Measurements from ENCODE around the gene CTBP2. TPM values are rescaled to one million over a fixed set of nuclear protein-coding genes. Genes with fewer than 3 reads are reported as not detected.

CTBP2 gene
- total RNA-seq, 1 experiment from 2014 or later, result 191 TPM

DNA sequence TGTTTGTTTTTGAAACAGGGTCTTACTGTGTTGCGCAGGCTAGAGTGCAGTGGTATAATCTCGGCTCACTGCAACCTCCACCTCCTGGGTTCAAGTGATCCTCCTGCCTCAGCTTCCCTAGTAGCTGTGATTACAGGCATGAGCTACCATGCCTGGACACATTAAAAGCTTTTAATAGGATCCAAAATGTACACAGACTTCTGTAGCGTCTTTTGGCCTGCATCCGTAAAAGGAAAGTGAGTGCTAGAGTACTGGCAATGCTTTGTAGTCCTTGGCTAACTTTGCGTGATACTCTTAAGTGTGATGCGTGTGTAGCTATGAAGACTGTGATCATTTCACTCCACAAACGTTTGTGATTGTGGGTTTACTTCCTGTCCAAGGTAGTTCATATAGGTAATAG is 205.1 kb downstream of the CTBP2 start:
- ChIA-PET CTCF (no interaction called here), POLR2A (no interaction called here)
- no peak for ATAC-seq
- Mint-ChIP-seq H3K4me3 (no peak overlapping the region), H3K27me3 (ENCODE audit: low read depth) (no peaks in the 10 kb centered on the region), H3K4me1 (peaks cover 38% of the 10 kb centered on the region), H3K9me3 (no peaks in the 10 kb centered on the region), H3K36me3 (peaks cover 5% of the 10 kb centered on the region; the same call in 1 of the 2 replicates), H3K27ac (peak overlapping the region; percentile 43; the same call in 1 of the 2 replicates)
- DNase-seq (ENCODE audit: low spot score), result no peak
- TF ChIP-seq ZBTB21 (CRISPR knock-in tag; IDR thresholded peaks at IDR 0.05; ENCODE audit: borderline replicate concordance) (no peak), RORB (CRISPR knock-in tag; IDR thresholded peaks at IDR 0.05) (no peak), KAT7 (CRISPR knock-in tag; IDR thresholded peaks at IDR 0.05; ENCODE audit: borderline replicate concordance) (no peak), MXD4 (CRISPR knock-in tag; IDR thresholded peaks at IDR 0.05; ENCODE audit: borderline replicate concordance) (no peak), GABPB1 (CRISPR knock-in tag; IDR thresholded peaks at IDR 0.05) (no peak), IRF2 (CRISPR knock-in tag; IDR thresholded peaks at IDR 0.05; ENCODE audit: borderline replicate concordance, low read depth) (no peak), CTCF (IDR thresholded peaks at IDR 0.05) (no peak), ZNF219 (CRISPR knock-in tag; IDR thresholded peaks at IDR 0.05; ENCODE audit: borderline replicate concordance) (no peak)

DNA sequence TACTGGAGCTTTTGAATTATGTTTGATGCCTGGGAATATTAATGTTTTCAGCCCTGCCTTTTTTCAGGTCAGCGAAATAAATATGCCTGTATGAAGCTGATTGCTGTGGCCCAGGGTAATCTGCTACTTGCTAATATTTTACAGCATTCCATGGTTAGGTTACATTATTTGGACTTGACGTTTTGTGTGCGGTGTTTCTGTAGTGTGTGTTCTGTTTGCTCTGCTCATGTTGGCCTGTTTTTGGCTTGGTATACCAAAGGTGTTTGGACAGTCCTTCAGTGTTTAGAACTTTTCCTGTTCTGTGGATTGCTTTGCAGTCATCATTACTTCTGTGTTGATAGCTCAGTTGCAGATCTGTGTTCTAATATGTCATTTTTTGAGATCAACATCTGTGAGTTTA is 206.9 kb downstream of the CTBP2 start:
- H3K27ac Mint-ChIP-seq, result peak overlapping the region; percentile 66

More for the DNA sequence above, 206.9 kb downstream of the CTBP2 start:
- H3K27me3 Mint-ChIP-seq (ENCODE audit: low read depth), result no peaks in the 10 kb centered on the region
- ChIA-PET POLR2A (interaction anchor here (0.6 kb wide), 1 partner anchor 8 kb away, joined by 3 read pairs; no protein-coding TSS in a partner anchor), CTCF (interaction anchor here (0.6 kb wide), 1 partner anchor 417 kb away, joined by 4 read pairs; no protein-coding TSS in a partner anchor)
- no peak overlapping the region for H3K4me3 Mint-ChIP-seq
- H3K9me3 Mint-ChIP-seq, result no peaks in the 10 kb centered on the region
- TF ChIP-seq HMGXB4 (CRISPR knock-in tag; IDR thresholded peaks at IDR 0.05), result no peak
- TF ChIP-seq ZNF532 (CRISPR knock-in tag; IDR thresholded peaks at IDR 0.05; ENCODE audit: borderline replicate concordance), result no peak
- TF ChIP-seq ZNF281 (CRISPR knock-in tag; IDR thresholded peaks at IDR 0.05), result no peak
- no peak for TF ChIP-seq HMGA2 (CRISPR knock-in tag; IDR thresholded peaks at IDR 0.05)
- TF ChIP-seq GABPB1 (CRISPR knock-in tag; IDR thresholded peaks at IDR 0.05), result no peak
- no peak for TF ChIP-seq TCF7 (CRISPR knock-in tag; IDR thresholded peaks at IDR 0.05; ENCODE audit: low read depth)
- no peak for TF ChIP-seq FOXJ3 (CRISPR knock-in tag; IDR thresholded peaks at IDR 0.05; ENCODE audit: borderline replicate concordance)
- H3K36me3 Mint-ChIP-seq, result peaks cover 5% of the 10 kb centered on the region; the same call in 1 of the 2 replicates
- peaks cover 27% of the 10 kb centered on the region for H3K4me1 Mint-ChIP-seq
- no peak for ATAC-seq
- no peak for DNase-seq (ENCODE audit: low spot score)

Measured in WTC11 (cell line).